ENCODE measurements around the gene DEFB131B.
"Not testable (repeated sequence)": the region's sequence is repeated elsewhere in the genome, so short reads cannot be mapped to it uniquely, and the experiment has no call there.

Gene DEFB131B, protein sequence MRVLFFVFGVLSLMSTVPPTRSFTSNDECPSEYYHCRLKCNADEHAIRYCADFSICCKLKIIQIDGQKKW

DNA sequence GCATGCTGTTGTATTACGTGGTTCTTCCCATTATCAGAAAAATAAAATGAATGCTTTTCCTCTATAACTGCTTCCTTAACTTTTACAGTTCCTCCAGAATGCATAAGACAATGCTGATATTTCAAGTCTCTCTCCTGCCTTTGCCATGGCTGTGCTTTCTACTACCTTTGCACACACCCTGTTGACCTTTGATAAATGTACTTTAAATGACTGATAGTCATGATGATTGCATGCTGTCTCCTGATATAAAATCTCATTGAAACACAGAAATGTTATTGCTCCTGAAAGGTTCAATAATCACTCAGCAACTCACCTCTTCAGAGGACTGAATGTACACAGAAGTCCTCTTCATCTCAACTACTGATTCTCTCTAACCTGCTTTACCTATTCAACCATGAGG, at the start of gene DEFB131B:
Gene DEFB131B (plus strand): TSS at position 395 of the 400 bp plus-strand sequence. CDS start 0 bp downstream, at position 395.
- DNase-seq: not testable (repeated sequence)

DNA sequence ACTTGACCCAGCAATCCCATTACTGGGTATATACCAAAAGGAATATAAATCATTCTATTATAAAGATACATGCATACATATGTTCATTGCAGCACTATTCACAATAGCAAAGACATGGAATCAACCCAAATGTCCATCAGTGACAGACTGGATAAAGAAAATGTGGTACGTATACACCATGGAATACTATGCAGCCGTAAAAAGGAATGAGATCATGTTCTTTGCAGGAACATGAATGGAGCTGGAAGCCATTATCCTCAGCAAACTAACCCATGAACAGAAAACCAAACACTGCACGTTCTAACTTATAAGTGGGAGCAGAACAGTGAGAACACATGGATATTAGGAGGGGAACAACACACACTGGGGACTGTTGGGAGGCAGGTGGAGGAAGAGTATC, 49.0 kb upstream of the DEFB131B start:
- DNase-seq: not testable (repeated sequence)

DNA sequence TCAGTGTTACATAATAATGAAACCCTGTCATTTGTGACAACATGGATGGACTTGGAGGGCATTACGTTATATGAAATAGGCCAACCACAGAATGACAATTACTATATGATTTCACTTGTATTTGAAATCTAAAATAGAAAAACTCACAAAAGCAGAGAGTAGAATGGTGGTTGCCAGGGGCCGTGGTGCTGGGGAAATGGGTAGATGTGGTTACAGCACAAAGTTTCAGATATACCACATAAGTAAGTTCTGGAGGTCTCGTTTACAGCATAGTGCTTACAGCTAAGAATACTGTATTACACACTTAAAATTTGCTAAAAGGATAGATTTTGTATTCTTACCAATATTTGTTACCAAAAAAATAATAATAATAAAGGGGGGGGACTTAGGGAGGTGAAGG, 48.6 kb upstream of the DEFB131B start:
- DNase-seq: not testable (repeated sequence)

DNA sequence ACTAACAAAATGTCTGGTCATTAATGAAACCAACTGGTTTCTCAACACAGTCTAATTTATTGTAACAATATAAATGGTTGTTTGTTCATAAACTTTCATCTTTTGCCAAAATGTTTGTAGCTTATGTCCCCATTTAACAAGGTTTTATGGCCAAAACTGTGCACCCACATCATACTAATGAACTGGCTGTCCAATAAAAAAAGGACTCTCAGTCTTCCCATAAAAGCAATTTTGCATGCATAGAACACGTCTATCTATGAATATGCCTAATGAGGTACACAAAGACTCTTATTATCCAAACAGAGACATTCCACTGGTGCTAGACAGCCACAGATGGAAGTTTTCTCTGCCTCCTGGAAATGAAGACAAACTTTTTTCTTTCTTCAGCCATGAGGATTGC, 45.4 kb upstream of the DEFB131B start, which contains the start of gene DEFB108B:
Gene DEFB108B (plus strand): TSS at position 390 of the 400 bp plus-strand sequence. CDS start 0 bp downstream, at position 390.
- not testable (repeated sequence) for DNase-seq

DNA sequence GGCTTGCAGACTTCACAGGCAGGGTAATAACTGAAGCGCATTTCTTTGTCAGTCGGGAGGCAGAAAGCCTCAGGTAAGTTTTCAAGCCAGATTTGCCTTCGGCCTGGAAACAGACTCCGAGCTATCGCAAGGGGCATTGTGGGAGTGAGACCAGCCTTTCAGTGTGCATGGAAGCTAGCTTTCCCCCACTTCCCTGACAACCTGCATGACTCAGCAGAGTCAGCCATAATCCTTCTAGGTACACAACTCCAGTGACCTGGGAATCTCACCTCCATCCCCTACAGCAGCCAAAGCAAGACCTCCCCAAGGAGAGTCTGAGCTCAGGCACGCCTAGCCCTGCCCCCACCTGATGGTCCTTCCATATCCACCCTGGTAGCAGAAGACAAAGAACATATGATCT, 35.5 kb upstream of the DEFB131B start:
- DNase-seq: not testable (repeated sequence)

DNA sequence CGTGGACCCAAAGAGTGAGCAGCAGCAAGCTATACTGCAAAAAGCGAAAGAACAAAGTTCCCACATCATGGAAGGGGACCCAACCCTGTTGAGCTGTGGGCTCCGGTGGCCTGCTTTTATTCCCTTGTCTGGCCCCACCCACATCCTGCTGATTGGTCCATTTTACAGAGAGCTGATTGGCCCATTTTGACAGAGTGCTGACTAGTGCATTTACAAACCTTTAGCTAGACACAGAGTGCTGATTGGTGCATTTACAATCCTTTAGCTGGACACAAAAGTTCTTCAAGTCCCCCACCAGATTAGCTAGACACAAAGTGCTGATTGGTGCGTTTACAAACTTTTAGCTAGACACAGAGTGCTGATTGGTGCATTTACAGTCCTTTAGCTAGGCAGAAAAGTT, 34.9 kb upstream of the DEFB131B start:
- not testable (repeated sequence) for DNase-seq

DNA sequence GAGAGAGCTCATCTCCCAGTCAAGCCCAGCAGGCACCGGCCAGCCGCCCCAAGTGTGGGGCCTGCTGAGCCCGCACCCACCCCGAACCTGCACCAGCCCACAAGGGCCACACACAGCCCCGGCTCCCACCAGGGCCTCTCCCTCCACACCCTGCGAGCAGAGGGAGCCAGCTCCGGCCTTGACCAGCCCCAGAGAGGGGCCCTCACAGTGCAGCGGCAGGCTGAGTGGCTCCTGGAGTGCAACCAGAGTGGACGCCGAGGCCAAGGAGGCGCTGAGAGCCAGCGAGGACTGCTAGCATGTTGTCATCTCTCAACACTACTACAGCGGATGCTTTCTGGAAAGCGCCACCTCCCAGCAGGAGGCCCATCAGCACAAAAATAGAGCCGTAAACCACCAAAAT, 34.4 kb upstream of the DEFB131B start:
- no peak for DNase-seq

DNA sequence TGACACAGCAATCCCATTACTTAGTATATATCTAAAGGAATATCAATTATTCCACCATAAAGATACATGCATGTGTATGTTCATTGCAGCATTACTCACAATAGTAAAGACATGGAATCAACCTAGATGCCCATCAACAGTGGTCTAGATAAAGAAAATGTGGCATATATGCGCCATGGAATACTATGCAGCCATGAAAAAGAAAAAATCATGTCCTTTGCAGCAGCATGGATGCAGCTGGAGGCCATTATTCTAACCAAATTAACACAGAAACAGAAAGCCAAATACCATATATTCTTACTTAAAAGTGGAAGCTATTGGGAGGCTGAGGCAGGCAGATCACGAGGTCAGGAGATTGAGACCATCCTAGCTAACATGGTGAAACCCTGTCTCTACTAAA, 24.4 kb upstream of the DEFB131B start:
- not testable (repeated sequence) for DNase-seq

DNA sequence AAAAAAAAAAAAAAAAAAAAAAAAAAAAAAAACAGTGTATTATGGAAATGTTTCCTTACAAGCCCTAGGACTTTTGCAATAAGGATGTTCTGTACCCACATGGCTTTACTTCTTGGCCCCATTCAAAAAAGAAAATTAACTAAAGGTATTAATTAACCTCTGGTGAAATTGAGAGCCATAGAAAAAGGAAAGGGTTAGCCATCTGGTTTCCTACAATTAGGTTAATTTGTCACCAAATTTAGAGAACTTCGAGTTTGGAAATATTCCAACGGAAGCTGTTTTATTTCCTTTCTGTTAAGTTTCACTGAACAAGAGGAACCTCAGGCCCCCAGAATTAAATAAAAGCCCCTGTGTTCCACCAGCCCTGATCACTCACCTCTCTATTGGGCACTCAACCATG, 22.4 kb upstream of the DEFB131B start:
- not testable (repeated sequence) for DNase-seq

DNA sequence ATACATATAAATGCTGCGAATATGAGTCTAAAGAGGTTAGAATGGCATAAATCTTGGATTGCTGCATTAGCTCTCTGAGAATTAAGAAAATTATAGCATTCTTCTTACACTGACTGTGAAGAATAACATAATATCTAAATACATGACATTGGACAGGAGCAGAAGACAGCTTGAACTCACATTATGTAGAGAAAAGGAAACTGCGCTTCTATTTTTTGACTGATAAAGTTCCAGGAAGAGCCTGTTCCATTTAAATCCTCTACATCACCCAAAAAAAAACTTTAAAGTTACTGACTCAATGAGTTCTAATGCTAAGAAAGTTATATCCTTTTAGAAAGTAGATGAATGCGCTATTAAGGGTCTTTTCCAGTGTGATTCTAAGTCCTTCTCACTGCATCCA, 17.4 kb upstream of the DEFB131B start:
- DNase-seq: not testable (repeated sequence)

DNA sequence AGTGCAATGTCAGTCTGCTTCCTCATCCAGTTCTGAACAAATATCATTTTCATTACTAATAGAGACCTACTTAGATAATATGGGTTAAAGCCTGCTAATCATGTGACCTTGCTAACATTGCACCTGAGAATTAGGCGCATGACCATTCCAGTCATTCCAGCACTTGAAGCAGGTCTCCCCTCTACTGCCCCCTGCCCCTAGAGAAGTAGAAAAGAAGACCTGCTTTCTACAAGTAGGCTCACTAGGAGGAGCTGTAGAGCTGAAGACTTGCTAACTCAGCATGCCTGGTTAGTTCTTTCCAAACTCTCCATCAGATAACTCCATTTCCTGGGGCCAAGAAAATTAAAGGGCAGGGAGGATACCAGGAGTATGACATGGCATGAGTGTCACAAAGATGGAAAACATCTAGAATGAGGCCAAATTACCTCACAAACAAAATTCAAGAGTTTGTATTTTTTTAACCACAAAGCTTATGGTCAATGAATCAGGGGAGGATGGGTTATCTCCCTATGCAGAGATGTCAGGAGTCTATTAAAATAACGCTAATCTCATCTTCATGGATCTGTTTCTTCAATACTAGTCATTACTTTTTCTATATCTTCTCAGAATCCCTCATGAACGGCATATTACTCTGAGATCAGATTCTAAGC, 14.2 kb upstream of the DEFB131B start:
- DNase-seq: not testable (repeated sequence)

DNA sequence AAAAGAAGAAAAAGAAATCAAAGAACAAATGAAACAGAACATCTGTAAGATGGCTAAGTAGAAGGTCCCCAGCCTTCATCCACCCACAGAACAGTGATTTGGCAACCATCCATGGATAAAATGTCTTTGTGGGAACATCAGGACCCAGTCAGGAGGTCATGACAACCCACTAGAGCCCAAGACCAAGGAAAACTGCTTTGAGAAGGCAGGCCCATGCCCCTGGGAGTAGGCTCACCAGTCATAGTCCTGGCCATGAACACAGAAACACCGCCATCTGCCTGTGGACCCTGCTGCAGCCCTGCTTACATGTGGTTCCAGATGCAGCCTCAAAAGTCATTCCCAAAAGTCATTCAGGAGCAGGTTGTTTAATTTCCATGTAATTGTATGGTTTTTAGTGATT, 11.0 kb upstream of the DEFB131B start:
- not testable (repeated sequence) for DNase-seq

DNA sequence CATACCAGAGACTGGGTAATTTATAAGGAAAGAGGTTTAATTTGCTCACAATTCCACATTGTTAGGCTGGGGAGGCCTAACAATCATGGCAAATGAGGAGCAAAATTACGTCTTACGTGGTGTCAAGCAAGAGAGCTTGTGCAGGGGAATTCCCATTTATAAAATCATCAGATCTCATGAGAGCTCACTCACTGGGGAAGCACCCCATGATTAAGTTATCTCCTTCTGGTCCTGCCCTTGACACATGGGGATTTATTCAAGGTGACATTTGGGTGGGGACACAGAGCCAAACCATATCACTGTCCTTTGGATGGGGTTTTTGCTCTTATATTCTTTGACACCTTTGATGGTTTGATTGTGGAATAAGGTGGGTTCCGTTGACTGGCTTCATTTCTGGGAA, 8.3 kb upstream of the DEFB131B start:
- DNase-seq: not testable (repeated sequence)

DNA sequence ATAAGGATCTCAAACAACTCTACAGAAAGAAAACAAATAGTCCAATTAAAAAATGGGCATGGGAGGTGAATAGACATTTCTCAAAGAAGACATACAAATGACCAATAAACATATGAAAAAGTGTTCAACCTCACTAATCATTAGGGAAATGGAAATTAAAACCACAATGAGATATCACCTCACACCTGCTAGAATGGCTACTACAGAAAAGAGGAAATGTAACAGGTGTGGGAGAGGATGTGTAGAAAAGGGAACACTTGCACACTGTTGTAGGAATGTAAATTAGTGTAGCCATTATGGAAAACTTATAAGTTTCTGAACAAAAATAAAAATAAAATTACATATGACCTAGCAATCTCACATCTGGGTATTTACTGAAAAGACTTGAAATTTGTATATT, 7.6 kb upstream of the DEFB131B start:
- DNase-seq: not testable (repeated sequence)

DNA sequence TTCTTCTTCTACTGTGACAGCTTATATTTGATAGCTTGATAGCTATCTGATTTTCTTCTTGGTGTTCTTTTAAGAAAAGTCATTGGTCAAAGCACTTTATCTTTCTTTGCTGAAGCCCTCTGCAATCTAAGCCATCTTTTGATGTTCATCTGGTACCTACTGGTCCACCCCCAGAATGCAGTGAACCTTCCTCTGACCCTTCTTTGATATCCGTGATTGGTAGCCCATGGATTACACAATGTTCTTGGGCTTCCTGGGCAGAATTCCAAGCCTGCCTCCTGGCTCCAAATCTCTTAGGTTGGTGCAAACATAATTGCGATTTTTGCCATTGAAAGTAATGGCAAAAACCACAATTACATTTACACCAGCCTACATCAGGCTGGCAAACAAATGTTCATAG, 2.0 kb upstream of the DEFB131B start:
- DNase-seq: not testable (repeated sequence)

DNA sequence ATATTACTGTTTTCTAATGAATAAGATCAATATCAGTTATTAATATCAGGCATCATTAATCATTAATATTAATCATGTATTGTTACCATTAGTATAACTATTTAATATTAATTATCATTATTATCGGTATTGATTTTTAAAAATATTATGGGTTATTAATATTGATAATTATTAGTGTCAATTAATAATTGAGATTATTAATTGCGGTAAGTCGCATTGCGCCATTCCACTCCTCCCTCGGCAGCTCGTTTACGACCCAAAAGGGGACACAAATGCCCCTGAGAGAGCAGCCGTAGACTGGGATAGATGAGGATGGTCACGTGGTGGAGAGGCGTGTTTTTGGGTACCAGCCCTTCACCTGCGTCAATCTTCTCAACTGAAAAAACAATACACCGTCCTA, 7.6 kb downstream of the DEFB131B start:
- DNase-seq: not testable (repeated sequence)

DNA sequence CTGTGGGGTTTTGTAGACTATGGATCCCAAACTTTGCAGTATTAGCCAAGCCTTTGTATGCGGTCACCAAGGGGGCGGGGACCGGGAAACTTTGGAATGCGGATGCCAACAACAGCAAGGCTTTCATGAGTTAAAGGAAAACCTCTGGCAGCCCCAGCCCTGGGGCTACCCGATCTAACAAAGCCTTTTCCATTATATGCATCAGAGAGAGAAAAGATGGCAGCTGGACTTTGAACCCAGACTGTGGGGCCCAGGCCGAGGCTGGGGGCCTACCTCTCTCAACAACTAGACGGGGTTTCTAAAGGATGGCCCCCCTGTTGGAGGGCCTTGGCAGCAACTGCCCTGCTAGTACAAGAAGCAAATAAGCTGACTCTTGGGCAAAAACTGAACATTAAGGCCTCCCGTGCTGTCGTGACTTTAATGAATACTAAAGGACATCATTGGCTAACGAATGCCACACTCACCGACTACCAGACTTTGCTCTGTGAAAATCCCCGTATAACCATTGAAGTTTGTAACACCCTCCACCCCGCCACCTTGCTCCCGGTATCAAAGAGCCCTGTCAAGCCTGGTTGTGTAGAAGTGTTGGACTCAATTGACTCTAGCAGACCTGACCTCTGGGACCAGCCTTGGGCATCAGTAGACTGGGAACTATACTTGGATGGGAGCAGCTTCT, 10.2 kb downstream of the DEFB131B start:
- not testable (repeated sequence) for DNase-seq

DNA sequence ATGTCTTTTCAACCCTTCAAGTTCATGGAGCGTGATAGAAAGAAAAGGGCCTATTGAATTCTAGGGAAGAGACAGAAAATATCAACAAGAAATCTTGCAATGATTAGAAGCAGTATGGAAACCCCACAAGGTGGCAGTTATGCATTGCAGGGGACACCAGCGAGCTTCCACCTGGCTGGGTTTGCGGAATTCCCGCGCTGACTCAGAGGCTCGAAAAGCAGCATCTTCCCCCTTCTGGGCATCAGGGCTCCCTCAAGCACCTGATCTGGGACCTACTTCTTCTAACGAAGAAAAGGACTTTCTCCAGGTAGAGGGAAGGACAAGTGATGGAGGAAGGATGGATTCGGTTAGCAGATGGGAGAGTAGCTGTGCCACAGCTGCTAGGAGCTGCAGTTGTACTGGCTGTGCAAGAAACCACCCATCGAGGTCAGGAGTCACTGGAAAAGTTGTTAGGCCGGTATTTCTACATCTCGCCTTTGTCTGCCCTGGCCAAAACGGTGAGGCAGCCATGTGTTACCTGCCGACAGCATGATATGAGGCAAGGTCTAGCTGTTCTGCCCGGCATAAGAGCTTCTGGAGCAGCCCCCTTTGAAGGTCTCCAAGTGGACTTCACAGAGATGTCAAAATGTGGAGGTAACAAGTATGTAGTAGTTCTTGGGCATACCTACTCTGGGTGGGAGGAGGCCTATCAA, 11.1 kb downstream of the DEFB131B start:
- DNase-seq: not testable (repeated sequence)

DNA sequence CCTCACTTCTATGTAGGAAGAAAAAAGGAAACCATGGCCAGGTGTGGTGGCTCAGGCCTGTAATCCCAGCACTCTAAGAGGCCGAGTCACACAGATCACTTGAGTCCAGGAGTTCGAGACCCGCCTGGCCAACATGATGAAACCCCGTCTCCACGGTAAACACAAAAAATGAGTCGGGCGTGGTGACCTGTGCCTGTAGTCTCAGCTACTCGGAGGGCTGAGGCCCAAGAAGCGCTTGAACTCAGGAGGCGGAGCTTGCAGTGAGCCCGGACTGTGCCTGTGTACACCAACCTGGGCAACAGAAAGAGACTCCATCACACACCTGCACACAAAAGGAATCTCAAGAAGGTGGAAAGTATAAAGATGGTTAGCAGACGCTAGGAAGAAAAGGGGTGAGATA, 17.7 kb downstream of the DEFB131B start:
- no peak for DNase-seq

DNA sequence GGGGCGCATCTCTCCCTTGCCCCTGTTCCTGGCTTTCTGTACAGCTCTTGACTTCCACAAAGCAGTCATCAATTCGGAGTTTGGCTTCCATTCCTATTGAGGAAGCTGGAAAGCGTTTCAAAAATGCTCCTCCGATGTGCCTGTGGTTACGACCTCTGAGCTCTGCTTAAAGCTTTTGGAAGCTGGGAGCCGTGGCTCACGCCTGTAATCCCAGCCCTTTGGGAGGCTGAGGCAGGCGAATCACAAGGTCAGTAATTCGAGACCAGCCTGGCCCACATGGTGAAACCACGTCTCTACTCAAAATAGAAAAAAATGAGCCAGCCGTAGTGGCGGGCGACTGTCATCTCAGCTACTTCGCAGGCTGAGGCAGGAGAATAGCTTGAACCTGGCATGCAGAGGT, 22.9 kb downstream of the DEFB131B start:
- DNase-seq: not testable (repeated sequence)

DNA sequence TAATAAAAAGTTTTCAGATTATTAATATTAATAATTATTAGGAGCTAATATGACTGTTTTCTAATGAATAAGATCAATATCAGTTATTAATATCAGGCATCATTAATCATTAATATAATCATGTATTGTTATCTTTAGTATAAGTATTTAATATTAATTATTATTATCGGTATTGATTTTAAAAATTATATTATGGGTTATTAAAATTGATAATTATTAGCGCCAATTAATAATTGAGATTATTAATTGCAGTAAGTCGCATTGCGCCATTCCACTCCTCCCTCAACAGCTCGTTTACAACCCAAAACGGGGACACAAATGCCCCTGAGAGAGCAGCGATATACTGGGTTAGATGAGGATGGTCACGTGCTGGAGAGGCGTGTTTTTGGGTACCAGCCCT, 30.0 kb downstream of the DEFB131B start:
- no peak for DNase-seq

DNA sequence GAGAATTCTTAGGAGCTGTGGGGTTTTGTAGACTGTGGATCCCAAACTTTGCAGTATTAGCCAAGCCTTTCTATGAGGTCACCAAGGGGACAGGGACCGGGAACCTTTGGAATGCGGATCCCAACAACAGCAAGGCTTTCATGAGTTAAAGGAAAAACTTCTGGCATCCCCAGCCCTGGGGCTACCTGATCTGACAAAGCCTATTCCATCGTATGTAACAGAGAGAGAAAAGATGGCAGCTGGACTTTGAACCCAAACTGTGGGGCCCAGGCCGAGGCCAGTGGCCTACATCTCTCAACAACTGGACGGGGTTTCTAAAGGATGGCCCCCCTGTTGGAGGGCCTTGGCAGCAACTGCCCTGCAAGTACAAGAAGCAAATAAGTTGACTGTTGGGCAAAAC, 32.5 kb downstream of the DEFB131B start:
- DNase-seq: not testable (repeated sequence)

DNA sequence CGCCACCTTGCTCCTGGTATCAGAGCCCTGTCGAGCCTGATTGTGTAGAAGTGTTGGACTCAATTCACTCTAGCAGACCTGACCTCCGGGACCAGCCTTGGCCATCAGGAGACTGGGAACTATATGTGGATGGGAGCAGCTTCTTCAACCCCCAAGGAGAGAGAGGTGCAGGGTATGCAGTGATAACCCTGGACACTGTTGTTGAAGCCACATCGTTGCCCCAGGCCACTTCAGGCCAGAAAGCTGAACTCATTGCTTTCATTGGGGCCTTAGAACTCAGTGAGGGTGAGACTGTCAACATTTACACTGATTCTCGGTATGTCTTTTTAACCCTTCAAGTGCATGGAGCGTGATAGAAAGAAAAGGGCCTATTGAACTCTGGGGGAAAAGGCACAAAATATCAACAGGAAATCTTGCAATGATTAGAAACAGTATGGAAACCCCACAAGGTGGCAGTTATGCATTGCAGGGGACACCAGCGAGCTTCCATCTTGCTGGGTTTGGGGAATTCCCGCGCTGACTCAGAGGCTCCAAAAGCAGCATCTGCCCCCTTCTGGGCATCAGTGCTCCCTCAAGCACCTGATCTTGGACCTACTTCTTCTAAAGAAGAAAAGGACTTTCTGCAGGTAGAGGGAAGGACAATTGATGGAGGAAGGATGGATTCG, 33.2 kb downstream of the DEFB131B start:
- peak; percentile 82 for DNase-seq

Measured in stimulated activated CD4-positive, alpha-beta T cell treated with anti-CD3 and anti-CD28 coated beads, Interleukin-1b, Interleukin-23, amount 100 ng/mL, for 48 hours (primary cell).